D721Med (cell line): Measurements from ENCODE around the gene SH3BP2.

ENCODE experiments used
- DNase-seq: peaks from one replicate; pipeline ENCODE4 v3.0.0; 2011; ENCODE audit warnings: low spot score; ENCODE audit not compliant: insufficient read length
- FAIRE-seq: peaks from 2 replicates; lab custom pipeline; 2011; peaks lifted over from hg19 to GRCh38; lab: Jason Lieb, UNC
- TF ChIP-seq, protein P1 (sequence below): IDR thresholded peaks from 2 replicates; pipeline ENCODE4 v1.5.1; 2012; ENCODE audit warnings: mild to moderate bottlenecking, control low read depth; ENCODE audit not compliant: insufficient read depth; ENCODE audit errors: missing control alignments

The SH3BP2 gene

GRCh38 chr4:2803624-2804448 lies 11.0 kb downstream of the SH3BP2 start:
- no peak for FAIRE-seq
- no peak for DNase-seq
- TF ChIP-seq, protein P1, sequence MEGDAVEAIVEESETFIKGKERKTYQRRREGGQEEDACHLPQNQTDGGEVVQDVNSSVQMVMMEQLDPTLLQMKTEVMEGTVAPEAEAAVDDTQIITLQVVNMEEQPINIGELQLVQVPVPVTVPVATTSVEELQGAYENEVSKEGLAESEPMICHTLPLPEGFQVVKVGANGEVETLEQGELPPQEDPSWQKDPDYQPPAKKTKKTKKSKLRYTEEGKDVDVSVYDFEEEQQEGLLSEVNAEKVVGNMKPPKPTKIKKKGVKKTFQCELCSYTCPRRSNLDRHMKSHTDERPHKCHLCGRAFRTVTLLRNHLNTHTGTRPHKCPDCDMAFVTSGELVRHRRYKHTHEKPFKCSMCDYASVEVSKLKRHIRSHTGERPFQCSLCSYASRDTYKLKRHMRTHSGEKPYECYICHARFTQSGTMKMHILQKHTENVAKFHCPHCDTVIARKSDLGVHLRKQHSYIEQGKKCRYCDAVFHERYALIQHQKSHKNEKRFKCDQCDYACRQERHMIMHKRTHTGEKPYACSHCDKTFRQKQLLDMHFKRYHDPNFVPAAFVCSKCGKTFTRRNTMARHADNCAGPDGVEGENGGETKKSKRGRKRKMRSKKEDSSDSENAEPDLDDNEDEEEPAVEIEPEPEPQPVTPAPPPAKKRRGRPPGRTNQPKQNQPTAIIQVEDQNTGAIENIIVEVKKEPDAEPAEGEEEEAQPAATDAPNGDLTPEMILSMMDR: no peak

DNA sequence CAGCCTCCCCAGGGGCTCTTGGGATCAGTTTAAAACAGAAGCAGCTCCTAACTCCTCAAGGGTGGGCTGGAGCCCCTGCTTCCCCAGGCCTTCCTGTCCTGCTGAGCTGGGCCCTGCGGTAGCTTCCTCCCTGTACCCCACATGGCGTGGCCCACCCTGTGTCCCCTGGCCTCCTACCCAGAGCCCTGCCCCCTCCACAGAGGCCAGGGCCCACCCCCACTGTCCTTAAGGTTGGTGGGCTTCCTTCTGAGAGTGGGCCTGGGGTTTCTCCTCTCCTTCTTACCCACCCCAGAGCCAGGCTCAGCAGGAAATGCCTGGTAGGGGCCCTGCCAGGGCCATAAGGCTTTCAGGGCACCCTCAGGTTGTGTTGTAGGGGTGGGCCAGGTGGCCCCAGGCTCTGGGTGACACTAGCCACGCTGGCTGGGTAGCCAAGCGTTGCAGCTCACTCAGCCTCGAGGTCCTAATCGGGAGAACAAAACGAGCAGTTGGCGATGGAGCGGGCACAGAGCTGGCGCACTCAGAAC lies 11.6 kb downstream of the SH3BP2 start:
- DNase-seq: no peak
- TF ChIP-seq, protein P1: no peak
- no peak for FAIRE-seq

GRCh38 chr4:2804973-2805501 lies 12.2 kb downstream of the SH3BP2 start:
- DNase-seq (no peak), FAIRE-seq (no peak)
- TF ChIP-seq, protein P1: no peak

- DNase-seq (no peak), FAIRE-seq (no peak)
These were observed 13.0 kb downstream of the SH3BP2 start for GRCh38 chr4:2805712-2806389.

DNA sequence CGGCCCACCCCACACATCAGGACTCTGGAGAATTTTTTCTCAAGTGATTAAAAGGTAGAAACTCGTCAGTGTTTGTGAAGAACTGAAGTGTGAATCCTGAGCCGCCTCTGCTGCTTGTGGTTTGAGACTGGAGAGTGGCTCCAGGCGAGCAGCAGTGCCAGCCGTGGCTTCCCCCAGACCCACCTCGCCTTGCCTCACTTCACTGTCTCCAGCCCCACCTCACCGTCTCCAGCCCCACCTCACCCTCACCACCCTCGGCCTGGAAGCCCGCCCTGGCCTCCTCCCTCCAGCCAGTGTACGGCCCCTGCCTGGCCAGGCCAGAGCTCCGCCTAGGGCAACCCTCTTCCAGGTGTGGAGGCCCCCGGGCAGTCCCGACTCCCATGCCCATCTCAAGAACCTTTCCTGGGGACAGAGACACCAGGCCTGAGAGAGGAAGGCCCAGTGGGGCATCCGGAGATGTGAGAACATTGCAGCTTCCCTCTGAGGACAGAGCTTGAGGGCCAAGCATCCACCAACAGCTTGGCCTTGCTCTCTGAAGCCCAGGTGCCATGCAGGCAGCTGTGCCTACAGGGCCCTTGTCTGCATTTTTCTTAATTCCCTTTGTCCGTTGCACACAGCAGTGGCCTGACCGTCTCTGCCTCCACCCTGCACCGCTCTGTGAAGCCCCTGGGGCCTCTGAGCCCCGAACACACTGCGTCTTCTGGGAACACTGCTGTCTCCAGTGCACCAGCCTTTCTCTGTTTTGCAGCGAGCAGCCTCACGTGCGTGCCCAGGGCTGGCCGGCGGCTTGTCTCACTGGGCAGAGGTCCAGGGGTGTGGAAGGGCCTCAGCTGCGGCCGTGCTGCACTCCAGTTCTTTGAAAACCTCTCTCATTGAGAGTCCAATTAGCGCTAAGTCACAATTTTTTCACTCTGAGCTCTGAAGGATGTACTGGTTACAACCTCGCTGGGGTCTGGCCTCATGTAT lies 13.8 kb downstream of the SH3BP2 start:
- DNase-seq: no peak
- TF ChIP-seq, protein P1: no peak
- FAIRE-seq: no peak

More at GRCh38 chr4:2805712-2806389, 13.0 kb downstream of the SH3BP2 start:
- TF ChIP-seq, protein P1: no peak

- TF ChIP-seq, protein P1: no peak
- DNase-seq (no peak), FAIRE-seq (no peak)
These were observed 14.7 kb downstream of the SH3BP2 start for GRCh38 chr4:2807571-2807970.
